Measurements from ENCODE around the gene FAS.

The FAS gene

DNA sequence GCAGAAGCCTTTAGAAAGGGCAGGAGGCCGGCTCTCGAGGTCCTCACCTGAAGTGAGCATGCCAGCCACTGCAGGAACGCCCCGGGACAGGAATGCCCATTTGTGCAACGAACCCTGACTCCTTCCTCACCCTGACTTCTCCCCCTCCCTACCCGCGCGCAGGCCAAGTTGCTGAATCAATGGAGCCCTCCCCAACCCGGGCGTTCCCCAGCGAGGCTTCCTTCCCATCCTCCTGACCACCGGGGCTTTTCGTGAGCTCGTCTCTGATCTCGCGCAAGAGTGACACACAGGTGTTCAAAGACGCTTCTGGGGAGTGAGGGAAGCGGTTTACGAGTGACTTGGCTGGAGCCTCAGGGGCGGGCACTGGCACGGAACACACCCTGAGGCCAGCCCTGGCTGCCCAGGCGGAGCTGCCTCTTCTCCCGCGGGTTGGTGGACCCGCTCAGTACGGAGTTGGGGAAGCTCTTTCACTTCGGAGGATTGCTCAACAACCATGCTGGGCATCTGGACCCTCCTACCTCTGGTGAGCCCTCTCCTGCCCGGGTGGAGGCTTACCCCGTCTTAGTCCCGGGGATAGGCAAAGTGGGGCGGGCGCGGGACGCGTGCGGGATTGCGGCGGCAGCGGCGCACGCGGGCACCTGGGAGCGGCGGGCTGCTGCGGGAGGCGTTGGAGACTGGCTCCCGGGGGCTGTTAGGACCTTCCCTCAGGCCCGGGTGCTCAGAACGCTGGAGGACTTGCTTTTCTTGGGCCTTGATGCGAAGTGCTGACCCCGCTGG, at the start of gene FAS:
TSS of gene FAS (plus strand) at position 415 of the 777 bp plus-strand sequence. CDS start at position 494, 79 bp downstream.
- in situ Hi-C loops (cut with HindIII; ENCODE audit: low sequenced_read_pairs) = no loop called here

DNA sequence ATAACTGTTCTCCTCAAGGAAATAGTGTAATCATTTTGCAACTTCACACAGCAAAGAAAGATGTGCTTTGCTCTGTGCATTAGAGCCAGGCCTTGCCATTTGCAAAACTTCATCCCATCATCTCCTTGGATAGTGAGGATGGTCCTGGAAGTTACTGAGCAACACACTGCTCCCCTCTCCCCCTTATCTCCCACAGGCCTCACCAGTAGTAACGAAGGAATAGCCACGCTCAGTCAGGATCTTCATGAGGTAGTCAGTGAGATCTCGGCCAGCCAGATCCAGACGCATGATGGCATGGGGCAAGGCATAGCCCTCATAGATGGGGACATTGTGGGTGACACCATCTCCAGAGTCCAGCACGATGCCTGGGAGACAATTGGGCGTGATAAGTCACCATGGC, 49.6 kb upstream of the FAS start:
- in situ Hi-C loops (cut with HindIII; ENCODE audit: low sequenced_read_pairs) = no loop called here

DNA sequence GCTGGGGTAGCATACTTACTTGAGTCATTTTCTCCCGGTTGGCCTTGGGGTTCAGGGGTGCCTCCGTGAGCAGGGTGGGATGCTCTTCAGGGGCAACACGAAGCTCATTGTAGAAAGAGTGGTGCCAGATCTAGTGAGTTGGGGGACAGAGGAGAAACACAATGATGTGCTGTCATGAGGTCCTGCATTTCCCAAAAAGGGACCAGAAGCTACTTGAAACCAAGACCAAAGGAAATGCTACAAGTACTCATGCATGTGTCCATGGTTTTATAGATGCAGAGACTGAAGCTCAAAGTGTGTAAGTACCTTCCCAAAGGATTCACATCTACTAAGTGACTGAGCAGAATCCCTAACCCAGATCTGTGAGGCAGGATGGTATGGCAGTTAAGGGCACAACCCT, 46.8 kb upstream of the FAS start:
- in situ Hi-C loops (cut with HindIII; ENCODE audit: low sequenced_read_pairs) = no loop called here

DNA sequence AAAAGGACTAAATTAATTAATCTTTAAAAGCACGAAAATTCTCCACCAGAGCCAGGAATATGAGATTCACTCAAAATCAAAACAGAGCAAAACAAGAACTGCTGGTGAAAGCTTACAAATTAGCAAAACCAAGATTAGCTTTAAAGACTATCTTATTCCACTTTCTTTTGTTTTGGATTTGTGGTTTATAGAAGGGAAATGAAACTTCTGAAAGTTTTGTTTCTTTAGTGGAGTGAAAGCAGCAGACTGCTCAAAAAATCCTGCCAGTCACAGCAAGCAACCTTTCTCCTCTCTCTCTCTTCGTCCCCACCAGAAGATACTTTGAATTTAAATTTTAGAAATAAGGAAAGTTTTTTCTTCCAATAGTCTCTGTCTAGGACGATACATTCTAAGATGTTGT, 45.8 kb upstream of the FAS start:
- in situ Hi-C loops (cut with HindIII; ENCODE audit: low sequenced_read_pairs) = no loop called here

DNA sequence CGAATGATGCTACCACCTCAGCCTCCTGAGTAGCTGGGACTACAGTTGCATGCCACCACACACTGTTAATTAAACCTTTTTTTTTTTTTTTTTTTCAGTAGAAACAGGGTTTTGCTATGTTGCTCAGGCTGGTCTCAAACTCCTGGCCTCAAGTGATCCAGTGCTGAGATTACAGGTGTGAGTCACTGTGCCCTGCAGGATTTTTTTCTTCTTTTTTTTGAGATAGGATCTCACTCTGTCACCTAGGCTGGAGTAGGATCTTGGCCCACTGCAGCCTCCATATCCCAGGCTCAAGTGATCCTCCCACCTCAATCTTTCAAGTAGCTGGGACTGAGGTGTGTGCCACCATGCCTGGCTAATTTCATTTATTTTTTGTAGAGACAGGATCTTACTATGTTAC, 44.4 kb upstream of the FAS start:
- in situ Hi-C loops (cut with HindIII; ENCODE audit: low sequenced_read_pairs) = no loop called here

DNA sequence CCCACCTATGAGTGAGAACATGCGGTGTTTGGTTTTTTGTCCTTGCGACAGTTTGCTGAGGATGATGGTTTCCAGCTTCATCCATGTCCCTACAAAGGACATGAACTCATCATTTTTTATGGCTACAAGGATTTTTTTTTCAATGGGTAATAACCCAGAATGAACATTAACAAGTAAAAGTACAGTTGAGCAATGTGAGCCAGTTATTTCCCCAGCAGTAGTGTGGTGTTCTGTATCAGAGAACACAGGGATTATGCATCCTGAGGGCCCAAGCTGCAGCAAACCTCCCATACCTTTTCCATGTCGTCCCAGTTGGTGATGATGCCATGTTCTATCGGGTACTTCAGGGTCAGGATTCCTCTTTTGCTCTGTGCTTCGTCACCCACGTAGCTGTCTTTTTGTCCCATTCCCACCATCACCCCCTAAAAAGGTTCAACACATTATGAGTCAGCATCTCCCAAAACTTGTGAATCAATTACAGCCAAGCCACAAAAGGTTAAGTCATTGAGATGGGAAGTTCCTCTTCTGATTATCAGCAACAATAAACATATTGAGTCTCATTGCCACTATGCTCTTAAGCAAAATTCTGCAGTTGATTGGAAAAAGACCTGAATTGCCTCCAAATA, 43.5 kb upstream of the FAS start:
- in situ Hi-C loops (cut with HindIII; ENCODE audit: low sequenced_read_pairs) = no loop called here

DNA sequence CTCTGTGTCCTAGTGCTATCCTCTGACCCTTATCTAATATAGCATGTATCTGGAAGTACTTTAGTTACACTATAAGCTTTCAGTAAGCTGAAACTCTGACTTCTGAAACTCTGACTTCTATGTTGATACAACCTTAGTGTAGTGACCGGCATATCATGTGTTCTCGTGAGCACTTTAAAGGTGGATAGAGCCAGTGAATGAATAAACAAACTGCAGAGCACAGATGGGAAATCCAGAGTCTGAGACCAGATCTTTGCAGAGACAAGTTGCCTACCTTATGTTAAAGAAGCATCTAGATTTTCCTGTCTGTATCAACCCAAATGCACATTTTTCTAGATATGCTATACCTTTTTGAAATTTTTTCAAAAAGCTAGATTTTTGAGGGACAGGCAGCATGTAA, 41.5 kb upstream of the FAS start:
- in situ Hi-C loops (cut with HindIII; ENCODE audit: low sequenced_read_pairs) = no loop called here

DNA sequence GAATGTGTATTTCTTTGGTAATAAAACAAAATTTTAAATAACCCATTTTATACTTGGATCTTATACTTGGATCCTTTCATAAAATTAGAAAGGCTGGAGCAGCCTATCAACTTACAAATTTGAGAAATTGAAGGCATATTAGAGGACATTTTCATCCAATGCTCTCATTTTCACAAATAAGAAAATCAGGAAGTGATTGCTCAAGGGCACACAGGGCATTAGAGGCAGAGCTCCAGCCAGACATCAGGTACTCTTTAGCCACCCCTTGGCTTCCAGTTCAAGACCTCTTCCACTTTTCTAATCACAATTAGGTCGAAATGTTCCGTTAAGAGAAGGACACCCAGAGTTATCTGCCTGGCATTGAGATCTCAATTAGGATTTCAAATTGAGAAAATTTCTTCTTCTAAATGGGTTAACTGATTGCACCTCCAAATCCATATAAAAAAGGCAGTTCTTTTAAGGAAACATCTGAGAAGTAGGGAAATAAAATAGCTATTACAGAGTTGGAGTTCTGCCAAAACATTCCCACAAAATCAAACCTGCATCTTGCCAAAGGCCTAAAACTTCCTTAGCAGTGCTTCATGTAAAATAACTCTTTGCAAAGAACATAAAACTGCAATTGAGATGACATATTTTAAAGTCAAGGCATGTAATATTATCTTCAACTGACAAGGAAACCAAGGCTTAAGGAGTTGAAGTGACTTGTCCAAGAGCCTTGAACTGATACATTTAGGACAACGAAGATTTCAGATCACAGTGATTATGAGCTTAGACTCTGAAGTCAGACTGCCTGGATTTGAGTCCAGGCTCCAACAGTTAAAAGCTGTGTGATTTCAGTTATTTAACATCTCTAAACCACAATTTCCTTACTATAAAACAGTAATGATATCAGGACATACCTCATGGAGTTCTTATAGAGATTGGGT, 40.4 kb upstream of the FAS start:
- in situ Hi-C loops (cut with HindIII; ENCODE audit: low sequenced_read_pairs) = no loop called here

DNA sequence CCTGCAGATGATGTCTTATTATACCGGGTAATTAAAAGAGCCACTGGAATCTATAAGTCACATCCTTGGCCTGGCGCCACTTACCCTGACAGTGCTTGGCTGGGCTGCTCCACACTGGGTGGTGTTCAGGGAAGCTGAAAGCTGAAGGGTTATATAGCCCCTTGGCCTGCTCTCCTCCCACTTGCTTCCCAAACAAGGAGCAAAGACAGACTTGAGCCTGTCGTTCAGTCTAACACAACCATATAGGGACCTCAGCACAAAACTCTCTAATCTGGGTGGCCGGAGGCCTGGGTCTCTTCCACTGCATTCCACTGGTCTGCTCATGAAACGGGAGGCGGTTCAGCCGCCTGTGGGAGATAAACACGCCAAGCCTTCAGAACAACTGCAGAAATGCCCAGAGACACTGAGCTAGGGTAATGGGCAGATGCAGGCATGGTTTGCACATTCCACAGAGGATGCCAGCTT, 37.9 kb upstream of the FAS start, which contains the start of gene ACTA2:
TSS of gene ACTA2 (minus strand) at position 127 of the 465 bp plus-strand sequence. CDS start 3,843 bp downstream, outside the sequence.
- in situ Hi-C loops (cut with HindIII; ENCODE audit: low sequenced_read_pairs) = no loop called here

DNA sequence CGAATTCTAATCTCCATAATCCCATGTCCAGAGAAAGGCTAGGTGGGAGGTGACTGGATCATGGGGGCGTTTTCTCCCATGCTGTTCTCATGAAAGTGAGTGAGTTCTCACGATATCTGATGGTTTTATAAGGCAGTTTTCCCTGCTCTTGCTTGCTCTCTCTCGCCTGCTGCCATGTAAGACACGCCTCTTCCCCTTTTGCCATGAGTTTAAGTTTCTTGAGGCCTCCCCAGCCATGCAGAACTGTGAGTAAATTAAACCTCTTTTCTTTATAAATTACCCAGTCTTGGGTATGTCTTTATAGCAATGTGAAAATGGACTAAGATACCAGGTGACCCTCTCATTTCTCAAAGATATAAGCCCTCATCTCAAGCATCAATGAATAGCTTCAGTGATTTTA, 36.9 kb upstream of the FAS start:
- in situ Hi-C loops (cut with HindIII; ENCODE audit: low sequenced_read_pairs) = no loop called here

DNA sequence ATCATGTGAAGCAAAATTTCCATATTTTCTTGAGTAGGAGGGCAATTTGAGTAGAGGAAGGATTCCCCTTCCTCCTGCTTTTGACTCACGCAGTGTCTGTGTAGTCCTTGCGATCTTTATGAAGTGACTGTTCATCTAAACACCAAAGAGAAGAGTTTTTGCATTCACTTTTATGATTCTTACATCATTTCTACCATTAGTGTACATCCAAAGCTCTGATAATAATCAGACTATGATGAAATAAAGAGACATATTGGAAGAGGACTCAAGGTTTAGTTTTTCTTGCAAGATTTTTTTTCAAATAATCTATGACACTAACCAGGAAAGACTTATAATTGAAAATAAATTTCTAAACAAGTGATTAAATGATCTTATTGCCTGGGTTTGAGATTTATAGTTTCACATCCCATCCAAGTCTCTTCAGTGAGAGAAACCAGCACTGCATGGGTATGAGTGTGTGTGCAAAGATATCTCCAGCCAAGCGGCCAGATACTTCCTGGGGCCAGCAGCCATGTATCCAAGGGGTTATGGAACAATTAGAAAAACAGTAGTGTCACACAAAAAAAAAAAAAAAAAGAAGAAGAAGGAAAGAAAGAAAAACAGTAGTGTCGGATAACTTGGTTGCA, 36.0 kb upstream of the FAS start:
- in situ Hi-C loops (cut with HindIII; ENCODE audit: low sequenced_read_pairs) = no loop called here

DNA sequence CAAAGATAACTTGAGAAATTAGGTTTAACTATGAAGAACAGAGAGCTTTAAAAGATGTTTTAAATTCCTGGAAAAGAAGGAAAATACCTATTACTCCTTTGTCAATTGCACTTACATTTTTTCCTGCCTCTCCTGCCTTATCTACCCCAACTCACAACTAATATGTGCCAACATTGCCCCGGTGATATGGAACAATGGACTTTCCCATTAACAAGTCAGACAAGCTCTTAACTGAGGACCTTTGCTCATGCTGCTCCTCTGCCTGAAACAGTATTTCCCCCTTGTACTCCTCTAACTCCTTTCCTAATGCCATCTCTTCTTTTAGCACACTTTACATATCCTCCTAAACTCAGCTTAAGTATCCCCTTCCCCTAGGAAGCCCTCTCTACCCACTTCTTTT, 33.2 kb upstream of the FAS start:
- in situ Hi-C loops (cut with HindIII; ENCODE audit: low sequenced_read_pairs) = no loop called here

DNA sequence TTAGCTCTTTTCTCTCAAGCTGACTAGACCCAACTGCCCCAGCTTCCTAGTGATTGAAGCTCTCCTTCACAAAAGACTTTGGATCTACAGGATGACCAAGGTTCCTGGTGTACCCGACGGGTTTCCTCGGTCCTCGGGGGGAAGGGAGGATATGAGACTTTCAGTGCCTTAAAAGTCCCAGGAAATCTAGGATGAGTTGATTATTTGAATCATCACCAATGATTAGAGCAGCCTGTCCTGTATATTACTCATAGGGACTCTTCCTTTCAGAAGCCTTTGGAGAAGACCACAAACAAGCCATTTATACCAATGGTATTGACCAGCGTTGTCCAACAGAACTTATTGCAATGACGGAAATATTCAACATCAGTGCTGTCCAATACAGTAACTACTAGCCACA, 31.9 kb upstream of the FAS start:
- in situ Hi-C loops (cut with HindIII; ENCODE audit: low sequenced_read_pairs) = no loop called here

DNA sequence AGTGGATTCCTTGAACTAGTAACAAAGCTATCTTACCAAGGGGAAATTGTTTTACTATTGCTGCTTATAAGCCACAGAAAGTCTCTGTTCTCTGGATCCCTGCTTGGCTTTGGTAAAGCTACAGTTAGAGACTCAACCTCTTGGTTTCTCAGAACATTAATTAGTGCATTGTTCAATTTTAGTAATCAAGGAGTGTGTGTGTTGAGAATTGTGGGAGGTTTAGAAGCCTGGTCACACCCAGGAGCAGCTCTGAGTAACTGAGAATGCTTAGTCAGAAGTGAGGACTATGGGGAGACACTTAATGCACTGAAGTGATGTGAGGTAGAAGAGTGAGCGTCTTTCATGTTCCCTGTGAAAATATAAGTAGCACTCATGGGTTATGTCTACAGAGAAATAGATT, 29.8 kb upstream of the FAS start:
- in situ Hi-C loops (cut with HindIII; ENCODE audit: low sequenced_read_pairs) = no loop called here

DNA sequence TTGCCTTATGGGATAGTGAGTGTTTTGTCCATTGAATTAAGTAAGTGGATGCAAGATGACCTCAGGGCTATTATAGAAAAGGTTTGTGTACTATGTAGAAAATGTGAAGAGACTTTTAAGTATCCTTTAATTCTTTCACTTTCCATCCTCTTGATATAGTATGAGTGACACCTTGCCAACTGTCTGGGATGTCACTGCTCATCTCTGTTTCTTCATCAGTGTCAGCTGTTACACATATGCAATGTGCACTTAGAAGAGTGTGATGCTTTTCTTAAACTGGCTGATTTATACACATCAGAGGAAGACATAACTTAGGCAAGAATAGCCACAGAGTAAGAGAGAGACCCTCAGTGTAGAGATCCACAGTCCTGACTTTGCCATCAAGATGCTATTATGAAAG, 29.3 kb upstream of the FAS start:
- in situ Hi-C loops (cut with HindIII; ENCODE audit: low sequenced_read_pairs) = no loop called here

DNA sequence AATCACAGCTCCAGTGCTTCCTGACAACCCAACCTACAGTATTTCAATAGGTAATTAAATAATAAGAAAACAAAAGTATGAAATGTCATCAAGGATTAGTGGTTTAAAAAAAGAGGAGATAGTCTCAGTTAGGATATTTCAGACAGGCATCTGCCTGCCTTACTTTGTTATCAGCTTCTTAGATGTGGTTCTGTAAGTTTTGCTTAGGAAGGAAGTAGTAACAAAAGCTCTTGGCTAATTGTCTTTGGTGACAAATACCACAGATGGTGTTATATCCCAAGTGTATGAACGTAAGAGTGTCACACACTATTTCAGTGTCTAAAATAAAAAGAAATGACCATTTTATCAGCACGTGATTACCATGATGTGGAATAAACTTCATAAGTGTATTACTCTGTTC, 28.3 kb upstream of the FAS start:
- in situ Hi-C loops (cut with HindIII; ENCODE audit: low sequenced_read_pairs) = no loop called here

DNA sequence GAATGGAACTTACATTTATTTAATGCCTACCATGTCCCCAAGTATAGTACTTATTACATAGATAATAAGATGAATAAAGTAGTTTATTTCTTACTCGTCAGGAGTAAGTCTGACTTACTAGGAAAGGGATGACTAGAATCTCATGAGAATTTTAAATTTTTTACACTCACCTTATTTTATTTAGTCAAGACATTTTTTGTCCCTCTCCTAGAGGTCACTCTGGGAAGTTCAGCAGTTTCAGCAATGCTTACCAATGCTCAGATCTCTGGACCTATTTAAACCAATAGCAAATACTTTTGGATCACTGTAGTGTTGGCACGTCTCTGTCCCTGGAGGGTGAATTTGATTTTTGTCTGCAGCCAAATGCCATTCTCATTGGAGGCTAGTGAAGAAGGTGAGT, 27.3 kb upstream of the FAS start:
- in situ Hi-C loops (cut with HindIII; ENCODE audit: low sequenced_read_pairs) = no loop called here

DNA sequence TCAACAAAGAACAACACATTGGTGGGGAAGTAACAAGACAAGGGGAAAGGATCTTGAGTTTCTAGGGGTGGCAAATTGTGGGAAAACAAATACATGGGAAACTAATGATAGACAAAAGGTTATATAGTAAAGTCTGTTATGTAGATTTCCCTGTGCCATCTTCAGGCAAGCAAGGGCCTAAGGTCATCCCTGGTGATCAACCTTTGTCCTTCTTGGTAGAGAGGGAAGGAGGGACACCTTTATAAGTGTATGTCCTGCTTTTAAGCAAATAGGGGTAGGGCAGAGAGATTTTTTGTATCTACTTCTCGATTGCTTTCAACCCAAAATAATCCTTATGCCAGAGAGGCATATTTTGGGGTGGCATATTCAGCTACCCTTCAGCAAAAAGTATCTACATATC, 26.2 kb upstream of the FAS start:
- in situ Hi-C loops (cut with HindIII; ENCODE audit: low sequenced_read_pairs) = no loop called here

DNA sequence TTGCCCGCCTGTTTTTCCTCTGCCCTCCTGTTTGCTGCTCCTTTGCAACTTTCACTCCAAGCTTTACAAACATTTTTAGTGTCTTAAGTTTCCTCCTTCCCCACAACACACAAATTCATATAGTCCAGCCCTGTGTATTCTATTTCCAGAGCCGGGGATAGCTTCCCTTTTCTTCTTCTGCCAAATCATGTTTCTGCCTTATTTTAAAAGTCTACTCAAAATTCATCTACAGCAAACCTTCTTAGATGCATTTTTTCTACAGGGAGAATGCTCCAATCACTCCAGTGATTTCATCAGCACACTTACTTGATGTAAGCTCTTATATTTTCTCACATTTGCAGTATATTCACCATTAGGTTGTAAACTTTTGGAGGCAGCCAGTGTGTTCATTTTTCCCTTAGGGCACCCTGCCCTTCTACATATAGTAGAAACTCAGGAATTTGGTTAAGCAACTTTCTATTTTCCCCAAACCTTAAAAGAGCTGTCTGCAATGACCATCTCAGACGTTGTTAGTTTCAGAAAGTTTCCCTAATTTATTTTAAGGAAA, 25.7 kb upstream of the FAS start:
- in situ Hi-C loops (cut with HindIII; ENCODE audit: low sequenced_read_pairs) = no loop called here

DNA sequence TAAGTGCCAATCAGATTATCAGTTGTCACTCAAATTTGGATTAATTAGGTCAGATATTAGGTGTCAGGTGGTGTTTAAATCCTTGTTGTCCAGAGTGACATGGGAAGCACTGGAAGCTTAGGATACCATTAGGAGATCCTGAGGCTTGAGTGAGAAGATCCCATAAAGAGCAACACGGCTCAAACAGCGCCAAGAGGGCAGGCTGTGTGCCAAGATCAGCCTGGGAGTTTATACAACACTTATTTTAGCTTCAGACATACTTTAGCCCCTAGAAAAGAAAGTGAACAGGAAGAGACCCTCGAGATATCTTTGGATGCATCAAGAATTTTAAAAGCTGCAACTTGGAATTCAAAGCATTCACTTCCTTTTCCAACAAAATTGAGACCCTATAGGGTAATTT, 23.8 kb upstream of the FAS start:
- in situ Hi-C loops (cut with HindIII; ENCODE audit: low sequenced_read_pairs) = no loop called here

DNA sequence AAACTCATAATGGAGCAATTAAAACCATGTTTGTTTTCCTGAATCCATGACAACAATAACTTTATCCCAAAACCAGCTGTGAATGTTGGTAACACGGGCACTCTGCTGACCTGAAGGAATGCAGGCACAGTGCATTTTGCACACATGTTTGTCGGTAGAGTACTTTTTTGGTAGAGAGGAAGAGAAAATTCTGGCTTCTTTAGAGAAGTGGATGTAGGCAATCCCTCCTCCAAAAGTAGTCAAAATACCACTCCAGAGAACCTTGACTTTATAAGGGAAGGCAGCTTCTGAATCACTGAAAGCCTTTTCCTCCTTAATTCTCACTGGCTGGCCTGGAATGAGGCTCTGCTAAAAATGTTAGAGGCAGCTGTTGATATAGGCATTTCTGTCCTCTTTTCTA, 22.2 kb upstream of the FAS start:
- in situ Hi-C loops (cut with HindIII; ENCODE audit: low sequenced_read_pairs) = no loop called here
